HG03342 (cell line): ENCODE data around the gene IRS2.
A peak's percentile ranks its signal among the peaks of the same experiment; 100 is the strongest.
"Not testable (repeated sequence)": the region's sequence is repeated elsewhere in the genome, so short reads cannot be mapped to it uniquely, and the experiment has no call there.

Experiments used
- ATAC-seq: cut with Tn5 transposase; IDR thresholded peaks from one replicate; pipeline ENCODE4 v1.9.1; 2021; ENCODE audit warnings: mild to moderate bottlenecking, moderate library complexity; ENCODE audit not compliant: unreplicated experiment

Gene IRS2, protein sequence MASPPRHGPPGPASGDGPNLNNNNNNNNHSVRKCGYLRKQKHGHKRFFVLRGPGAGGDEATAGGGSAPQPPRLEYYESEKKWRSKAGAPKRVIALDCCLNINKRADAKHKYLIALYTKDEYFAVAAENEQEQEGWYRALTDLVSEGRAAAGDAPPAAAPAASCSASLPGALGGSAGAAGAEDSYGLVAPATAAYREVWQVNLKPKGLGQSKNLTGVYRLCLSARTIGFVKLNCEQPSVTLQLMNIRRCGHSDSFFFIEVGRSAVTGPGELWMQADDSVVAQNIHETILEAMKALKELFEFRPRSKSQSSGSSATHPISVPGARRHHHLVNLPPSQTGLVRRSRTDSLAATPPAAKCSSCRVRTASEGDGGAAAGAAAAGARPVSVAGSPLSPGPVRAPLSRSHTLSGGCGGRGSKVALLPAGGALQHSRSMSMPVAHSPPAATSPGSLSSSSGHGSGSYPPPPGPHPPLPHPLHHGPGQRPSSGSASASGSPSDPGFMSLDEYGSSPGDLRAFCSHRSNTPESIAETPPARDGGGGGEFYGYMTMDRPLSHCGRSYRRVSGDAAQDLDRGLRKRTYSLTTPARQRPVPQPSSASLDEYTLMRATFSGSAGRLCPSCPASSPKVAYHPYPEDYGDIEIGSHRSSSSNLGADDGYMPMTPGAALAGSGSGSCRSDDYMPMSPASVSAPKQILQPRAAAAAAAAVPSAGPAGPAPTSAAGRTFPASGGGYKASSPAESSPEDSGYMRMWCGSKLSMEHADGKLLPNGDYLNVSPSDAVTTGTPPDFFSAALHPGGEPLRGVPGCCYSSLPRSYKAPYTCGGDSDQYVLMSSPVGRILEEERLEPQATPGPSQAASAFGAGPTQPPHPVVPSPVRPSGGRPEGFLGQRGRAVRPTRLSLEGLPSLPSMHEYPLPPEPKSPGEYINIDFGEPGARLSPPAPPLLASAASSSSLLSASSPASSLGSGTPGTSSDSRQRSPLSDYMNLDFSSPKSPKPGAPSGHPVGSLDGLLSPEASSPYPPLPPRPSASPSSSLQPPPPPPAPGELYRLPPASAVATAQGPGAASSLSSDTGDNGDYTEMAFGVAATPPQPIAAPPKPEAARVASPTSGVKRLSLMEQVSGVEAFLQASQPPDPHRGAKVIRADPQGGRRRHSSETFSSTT (N-terminal part only)

DNA sequence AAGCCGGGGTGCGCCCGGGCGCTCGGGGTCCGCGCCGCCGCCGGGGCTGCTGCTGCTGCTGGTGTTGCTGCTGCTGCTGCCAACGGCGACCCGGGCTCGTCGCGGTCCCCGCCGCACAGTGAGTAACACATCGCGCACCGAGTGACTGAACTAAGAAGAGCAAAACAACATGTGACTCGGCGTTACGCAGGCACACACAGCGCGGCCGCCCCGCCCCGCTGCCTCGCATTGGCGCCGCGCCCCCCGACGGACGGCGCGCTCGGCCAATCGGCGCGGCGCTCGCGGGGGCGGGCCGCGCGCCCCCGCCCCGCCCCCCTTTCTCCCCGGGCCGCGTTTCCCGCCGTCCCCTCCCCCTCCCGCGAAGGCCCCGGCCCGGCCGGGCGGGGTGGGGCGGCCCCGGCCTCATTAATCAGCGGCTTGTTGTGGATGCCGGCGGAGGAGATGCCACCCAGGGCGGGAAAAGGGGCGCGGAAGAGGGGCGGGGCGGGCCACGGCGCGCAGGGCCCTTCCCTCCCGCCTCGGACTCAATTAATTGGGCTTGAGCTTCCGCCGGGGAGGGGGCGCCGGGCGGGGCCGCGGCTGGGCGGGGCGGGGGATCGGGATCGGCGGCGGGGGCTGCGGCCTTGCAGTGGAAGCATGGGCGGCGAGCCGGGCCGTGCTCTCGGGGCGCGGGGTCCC is at the start of gene IRS2:
Gene IRS2 (minus strand): TSS at position 127 of the 678 bp plus-strand sequence. CDS start 530 bp downstream, outside the sequence.
- ATAC-seq, result peak; percentile 93

DNA sequence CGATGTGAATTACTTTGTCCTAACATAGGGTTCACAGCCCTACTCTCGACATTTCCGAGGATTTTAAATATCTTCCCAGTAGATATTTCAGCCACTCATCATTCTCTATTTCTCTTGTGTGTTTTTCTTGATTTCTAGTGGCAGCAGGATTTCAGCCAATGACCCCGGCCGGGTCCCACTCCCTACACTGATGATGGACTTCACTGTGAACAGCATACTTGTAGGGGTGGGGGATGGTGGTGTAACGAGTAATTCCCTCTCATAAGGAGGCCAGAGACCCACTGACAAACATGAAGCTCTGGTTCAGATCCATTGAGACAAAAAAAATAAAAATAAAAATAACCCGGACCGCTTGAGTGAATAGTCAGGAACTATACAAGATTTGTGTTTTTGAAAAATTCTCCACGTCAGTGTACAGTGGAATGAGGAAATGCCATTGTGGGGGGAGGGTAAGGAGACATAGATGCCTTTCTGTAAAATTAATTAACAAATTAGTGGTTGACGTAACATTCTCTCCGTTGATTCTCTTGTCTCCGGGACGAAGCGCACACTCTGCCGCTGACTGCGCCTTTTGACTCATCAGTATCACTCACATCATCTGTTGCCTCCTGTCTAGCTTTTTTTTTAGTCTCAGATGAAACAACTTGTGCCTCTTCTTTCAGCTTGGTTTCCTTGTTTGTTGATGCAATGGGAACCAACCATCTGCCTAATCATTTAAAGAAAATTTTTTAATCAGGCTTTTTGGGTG is 48.8 kb upstream of the IRS2 start:
- ATAC-seq, result no peak

DNA sequence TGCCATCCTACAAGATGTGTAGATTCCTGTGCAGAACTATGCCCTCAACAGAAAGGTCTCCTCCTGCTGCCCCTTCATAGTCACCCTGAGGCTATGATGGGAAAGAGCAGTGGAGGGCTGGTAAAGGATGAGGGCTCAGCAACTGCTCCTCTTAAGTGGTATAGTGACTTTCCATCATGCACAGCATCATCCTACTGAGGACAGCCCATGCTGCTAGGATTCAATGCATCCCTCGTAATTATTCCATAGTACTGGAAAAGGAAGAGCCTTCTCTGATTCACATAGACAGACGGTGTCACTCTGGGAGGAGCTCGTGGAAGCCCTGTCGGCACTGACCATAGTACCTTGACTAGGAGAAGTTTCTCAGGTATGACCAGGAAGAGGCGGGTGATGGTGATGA is 47.6 kb upstream of the IRS2 start:
- ATAC-seq, result no peak

DNA sequence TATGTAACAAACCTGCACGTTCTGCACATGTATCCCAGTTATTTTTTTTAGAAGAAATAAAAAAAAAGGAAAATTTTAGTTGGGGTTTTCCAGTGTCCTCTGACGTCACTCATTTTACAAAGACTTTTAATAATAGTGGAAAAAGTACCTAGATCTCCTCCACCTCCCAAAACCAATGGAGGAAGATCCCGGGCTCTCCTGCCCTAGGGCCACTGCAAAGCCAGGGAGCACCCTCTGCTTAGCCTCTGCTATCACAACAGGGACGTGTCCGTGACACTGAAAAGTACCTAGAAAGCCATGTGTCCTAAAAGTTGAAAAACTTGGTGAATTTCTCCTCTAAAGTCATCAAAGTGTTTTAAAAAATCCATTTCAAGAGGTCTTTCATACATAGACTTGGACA is 46.7 kb upstream of the IRS2 start:
- no peak for ATAC-seq

DNA sequence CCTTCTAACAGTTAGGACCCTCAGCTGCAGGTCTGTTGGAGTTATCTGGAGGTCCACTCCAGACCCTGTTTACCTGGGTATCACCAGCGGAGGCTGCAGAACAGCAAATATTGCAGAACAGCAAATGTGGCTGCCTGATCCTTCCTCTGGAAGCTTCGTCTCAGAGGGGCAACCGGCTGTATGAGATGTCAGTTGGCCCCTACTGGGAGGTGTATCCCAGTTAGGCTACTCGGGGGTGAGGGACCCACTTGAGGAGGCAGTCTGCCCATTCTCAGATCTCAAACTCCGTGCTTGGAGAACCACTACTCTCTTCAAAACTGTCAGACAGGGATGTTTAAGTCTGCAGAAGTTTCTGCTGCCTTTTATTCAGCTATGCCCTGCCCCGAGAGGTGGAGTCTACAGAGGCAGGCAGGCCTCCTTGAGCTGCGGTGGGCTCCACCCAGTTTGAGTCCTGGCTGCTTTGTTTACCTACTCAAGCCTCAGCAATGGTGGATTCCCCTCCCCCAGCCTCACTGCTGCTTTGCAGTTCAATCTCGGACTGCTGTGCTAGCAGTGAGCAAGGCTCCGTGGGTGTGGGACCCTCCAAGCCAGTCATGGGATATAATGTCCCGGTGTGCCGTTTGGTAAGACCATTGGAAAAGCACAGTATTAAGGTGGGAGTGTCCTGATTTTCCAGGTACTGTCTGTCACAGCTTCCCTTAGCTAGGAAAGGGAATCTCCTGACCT is 42.4 kb upstream of the IRS2 start:
- ATAC-seq, result not testable (repeated sequence)

DNA sequence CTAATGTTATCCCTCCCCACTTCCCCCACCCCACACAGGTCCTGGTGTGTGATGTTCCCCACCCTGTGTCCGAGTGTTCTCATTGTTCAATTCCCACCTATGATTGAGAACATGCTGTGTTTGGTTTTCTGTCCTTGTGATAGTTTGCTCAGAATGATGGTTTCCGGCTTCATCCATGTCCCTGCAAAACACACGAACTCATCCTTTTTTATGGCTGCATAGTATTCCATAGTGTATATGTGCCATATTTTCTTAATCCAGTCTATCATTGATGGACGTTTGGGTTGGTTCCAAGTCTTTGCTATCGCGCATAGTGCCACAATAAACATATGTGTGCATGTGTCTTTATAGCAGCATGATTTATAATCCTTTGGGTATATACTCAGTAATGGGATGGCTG is 36.8 kb upstream of the IRS2 start:
- not testable (repeated sequence) for ATAC-seq

DNA sequence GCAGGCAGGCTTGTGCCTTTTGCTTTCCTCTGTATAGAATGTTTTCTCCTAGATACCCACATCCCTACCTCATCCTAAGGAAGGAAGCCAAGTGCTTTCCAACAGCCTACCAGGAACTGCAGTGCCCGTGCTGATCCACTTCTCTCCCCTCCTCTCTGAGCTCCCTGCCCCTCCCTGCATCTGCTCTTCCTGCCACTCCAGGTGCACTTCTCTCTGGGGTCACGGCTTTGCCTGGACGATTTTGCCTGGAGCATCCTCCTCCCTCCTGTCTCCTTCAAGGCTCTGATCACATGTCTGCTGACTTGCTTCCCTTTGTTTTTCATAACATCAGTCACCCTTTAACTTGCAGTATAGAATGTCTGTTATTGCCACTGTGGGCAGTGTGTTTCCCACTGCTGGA is 34.7 kb upstream of the IRS2 start:
- ATAC-seq, result no peak

DNA sequence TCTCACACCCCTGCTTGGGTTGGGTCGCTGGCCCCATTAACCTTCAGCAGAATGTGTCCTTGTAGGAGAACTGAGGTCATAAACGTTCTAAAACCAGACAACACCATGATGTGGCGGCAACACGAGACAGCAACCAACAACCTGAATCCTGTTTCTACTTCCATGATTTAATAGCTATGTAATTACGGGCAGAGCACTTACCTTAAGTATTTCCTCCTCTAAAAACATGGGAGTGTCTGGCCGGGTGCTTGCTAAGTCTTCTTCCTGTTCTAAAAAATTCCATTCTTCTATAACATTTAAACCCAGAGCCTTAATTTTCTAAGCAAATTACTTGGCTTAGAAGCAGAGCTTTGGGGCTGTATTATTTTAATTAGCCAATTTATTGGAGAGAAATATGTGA is 33.5 kb upstream of the IRS2 start:
- no peak for ATAC-seq

DNA sequence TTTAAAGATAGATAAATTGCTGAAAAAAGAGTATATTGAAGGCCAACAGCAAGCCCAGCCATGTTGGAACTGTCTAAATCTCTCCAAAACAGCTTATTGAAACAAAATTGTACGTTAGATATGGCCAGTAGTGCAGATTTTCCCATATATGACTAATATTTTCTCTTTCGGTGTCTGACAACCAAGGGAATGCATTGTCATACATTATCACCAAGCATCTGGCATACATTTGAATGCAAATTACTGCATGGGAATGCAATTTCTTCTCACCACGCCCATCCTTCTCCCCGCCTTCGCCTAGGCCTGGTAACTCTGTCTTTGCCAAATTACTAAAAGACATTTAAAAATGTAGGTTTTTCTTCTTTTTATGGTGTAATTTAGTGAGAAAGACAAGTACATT is 32.5 kb upstream of the IRS2 start:
- no peak for ATAC-seq

DNA sequence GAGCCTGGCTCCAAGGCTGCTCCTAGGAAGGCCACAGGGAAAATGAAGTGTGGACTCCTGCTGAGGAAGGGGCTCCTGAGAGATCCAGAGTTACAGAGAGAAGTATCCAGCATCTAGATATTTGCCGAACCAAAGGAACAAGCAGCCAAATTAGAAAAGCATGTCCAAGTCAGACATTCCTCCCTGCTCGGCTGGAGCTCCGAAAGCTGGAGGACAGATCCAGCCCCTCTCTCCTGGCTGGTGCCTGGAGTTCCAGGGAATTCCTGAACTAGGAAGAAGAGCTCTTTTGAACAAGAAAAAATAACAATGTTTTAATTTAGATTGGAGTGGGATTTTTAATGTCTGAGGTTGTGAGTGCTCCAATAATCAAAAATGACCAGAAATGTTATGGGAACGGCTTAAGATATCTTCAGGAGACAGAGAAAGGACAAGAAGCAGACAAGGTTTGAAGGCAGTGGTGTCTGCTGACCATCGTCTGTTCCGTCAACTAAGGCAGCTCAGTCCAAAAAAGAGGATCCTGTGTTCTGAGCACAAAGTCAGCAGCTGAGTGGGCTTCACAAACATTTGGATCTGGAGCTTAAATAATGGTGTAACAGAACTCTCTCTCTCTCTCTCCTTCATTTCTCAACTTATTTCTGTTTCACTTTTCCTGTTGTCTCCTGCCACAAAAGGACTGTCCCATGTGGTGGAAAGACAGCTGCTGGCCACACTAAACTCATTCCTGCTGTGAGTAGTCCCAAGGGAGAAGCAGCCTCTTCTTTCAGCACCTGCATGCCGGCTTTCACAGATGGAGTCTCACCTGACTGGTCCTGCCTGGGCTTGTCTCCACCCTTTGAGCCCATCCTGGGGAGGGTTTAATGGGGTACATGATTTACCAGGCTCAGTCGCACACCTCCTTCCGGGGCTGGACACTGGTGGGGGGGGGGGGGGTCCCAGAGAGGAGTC is 31.5 kb upstream of the IRS2 start:
- no peak for ATAC-seq

DNA sequence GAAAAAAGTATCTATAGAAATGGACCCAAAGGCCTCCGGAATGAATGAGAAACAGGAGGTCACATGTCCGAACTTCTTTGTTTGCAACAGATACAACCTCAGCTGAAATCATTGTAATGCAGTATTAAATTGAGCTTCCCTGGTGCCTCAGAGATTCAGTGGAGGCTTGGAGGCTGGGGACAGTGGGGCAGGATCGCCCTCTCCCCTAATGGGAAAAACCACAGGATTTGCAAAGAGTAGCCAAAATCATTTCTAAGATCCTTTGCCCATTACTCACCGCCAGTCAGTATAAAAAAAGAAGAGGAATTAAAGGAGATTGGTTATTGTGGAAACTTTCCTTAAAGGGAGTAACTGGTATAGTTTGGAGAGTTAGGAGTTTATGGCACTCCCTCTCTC is 30.4 kb upstream of the IRS2 start:
- no peak for ATAC-seq

DNA sequence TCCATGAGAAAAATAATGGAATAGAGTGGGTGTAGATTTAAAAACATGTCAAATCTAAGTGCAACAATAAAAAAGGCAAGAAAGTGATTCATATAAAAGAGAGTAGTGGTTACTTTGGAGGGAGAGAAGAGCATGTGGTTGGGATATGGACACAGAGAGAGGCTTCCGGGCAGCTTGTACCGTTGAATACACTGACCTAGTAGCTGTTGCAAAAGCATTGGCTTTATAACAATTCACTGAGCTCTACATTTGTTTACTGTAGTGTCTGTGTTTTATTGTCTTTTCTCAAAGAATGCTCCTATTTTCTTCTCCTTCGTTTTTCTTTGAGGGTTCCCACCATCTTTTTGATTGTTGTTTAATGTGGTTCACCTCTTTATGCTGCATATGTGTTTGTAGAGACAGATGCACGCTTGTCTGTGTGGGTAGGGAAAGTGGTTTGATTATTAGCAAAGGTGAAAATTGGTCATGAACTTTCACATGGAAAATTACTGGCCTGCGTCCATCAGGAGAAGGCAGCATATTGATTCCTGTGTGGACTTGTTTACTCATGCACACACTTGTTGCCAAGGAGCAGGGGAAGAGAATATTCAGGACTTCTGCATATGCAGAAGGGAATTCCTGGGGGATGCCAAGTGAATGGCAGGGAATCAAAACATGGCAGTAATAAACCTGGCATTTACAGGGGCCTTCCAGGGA is 29.9 kb upstream of the IRS2 start:
- no peak for ATAC-seq

DNA sequence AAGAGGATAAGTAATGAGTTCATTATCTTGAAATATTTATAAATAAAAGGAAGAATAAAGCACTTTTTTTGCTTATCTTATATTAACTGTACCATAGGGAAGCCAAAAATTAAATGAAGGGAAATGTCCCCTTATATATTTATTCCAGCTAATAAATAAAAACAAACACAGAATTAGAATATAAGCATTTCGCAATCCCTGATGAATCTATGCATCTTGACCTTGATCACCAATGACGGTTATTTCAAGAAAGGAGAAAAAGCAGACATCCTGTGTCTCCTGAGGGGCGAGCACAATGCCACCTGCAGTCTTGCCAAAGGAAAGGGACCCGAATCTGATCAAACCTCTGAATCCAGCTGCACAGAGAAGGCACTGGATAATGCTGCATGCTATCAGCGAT is 29.3 kb upstream of the IRS2 start:
- ATAC-seq, result no peak

DNA sequence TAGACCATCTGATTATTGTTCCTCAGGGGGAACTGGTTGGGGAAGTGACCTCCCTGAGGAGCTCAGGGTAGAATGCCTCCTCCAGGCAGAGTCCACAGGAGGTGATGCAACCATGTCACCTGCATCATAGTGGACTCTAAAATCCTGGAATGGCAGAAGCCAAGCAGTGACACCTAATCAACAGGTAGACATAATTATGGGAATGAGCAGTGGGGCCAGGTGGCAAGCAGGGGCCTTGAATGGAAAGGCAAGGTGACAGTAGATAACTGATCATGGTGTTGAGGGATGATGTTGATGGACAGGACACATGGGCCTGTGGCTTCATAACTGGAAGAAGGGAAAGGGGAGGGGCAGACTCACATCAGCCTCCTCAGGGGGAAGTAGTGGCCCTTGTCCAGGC is 27.3 kb upstream of the IRS2 start:
- no peak for ATAC-seq

DNA sequence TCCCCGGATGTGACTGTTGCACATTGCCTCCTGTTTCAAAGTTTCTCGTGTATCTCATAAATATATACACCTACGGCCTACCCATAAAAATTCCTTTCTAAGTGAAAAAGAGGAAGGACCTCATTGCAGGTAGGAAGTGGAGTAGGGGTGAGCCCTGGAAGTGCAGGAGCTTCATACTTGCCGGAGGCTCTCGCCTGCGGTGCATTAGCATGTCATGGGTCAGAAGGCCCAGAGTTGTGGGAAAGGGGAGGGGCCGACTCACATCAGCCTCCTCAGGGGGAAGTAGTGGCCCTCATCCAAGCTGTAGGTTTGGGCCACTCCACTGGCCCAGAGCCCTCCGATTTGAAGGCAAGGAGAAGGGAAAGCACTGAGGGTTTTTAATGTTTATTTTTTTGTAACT is 26.0 kb upstream of the IRS2 start:
- no peak for ATAC-seq

DNA sequence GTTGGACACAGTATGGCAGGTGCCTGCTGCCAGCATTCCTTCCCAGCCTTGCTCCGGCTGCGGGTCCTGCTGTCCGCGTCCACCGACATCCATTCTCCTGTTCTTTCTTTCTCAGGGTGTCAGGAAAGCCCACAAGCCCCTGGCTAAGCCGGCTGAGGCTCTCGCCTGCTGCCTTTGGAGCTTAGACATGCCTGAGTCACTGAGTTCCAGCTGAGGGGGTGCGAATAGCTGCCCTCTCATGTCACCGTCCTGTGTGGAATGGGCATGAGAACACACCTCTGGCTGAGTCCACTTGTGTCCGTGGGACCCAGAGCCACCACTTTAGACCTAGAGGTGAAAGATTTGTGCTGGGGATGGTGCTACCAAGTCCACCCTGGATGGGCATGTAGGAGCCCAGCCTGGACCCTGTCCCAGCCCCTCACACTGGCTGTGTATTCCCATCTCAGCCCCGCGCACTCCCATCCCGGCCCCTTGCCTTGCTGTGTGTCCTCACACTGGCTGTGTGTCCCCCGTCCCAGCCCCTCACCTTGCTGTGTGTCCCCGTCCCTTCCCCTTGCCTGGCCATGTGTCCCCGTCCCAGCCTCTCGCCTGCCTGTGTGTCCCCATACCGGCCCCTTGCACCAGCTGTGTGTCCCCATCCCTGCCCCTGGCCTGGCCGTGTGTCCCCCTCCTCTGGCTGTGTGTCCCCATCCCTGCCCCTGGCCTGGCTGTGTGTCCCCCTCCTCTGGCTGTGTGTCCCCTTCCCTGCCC is 24.6 kb upstream of the IRS2 start:
- ATAC-seq, result no peak
